Ectodermal cell (in vitro differentiated cells): ENCODE data around the gene ABCA1.

ENCODE experiments used
- H3K27ac ChIP-seq: 2 replicates; pipeline ENCODE4 v1.7.0; 2013; ENCODE audit warnings: mild to moderate bottlenecking, low read depth, low read length; ENCODE audit not compliant: insufficient read depth, poor library complexity, severe bottlenecking
- H3K27me3 ChIP-seq: 2 replicates; pipeline ENCODE4 v1.7.0; 2013; ENCODE audit warnings: mild to moderate bottlenecking, low read length; ENCODE audit not compliant: insufficient read depth, control insufficient read depth, poor library complexity, severe bottlenecking
- H3K36me3 ChIP-seq: one replicate; pipeline ENCODE4 v1.7.0; 2013; ENCODE audit warnings: low read length; ENCODE audit not compliant: control insufficient read depth, insufficient read depth
- H3K4me1 ChIP-seq: one replicate; pipeline ENCODE4 v1.7.0; 2013; ENCODE audit warnings: low read length; ENCODE audit not compliant: control insufficient read depth, insufficient read depth
- H3K4me3 ChIP-seq: 2 replicates; pipeline ENCODE4 v1.7.0; 2013; ENCODE audit warnings: low read depth, low read length, control low read depth; ENCODE audit not compliant: insufficient read depth
- H3K9me3 ChIP-seq: 2 replicates; pipeline ENCODE4 v1.7.0; 2013; ENCODE audit warnings: mild to moderate bottlenecking, low read length, moderate library complexity; ENCODE audit not compliant: control insufficient read depth
- whole genome bisulfite sequencing, 2 experiments: methylation state at CpG; one replicate each; pipeline ENCODE4 v1.1.7; 2013; ENCODE audit warnings: missing lambda C conversion rate in 2 of 2; 5-methylcytosine and 5-hydroxymethylcytosine counted together

ABCA1 gene

GRCh38 chr9:104892701-104893100, 35.3 kb downstream of the ABCA1 start:
- Histone ChIP-seq H3K36me3 (no peaks in the 10 kb centered on the region), H3K27ac (no peak overlapping the region), H3K4me3 (no peak overlapping the region), H3K4me1 (peaks cover 6% of the 10 kb centered on the region), H3K9me3 (no peaks in the 10 kb centered on the region), H3K27me3 (no peaks in the 10 kb centered on the region)
- WGBS, 2 experiments = 100% methylated on average over 1 of the region's 1 CpG; no CpG with 5 or more reads in 1 of the 2 experiments

- Histone ChIP-seq H3K4me1 (peaks cover 11% of the 10 kb centered on the region), H3K36me3 (no peaks in the 10 kb centered on the region), H3K27ac (no peak overlapping the region), H3K4me3 (no peak overlapping the region), H3K27me3 (no peaks in the 10 kb centered on the region), H3K9me3 (no peaks in the 10 kb centered on the region)
- WGBS, 2 experiments = 91 to 92% methylated on average over 9 of the region's 9 CpGs
Observed at GRCh38 chr9:104890433-104890770, 37.6 kb downstream of the ABCA1 start.

- Histone ChIP-seq H3K27ac (no peak overlapping the region), H3K9me3 (no peaks in the 10 kb centered on the region), H3K27me3 (no peaks in the 10 kb centered on the region), H3K36me3 (no peaks in the 10 kb centered on the region), H3K4me3 (no peak overlapping the region), H3K4me1 (peaks cover 17% of the 10 kb centered on the region)
- WGBS, 2 experiments = 41 to 48% methylated on average over 3 of the region's 3 CpGs
Observed at GRCh38 chr9:104885818-104886709, 41.9 kb downstream of the ABCA1 start.

- no peaks in the 10 kb centered on the region for H3K36me3 ChIP-seq
- H3K27me3 ChIP-seq = no peaks in the 10 kb centered on the region
- peaks cover 11% of the 10 kb centered on the region for H3K4me1 ChIP-seq
- H3K4me3 ChIP-seq = no peak overlapping the region
- no peak overlapping the region for H3K27ac ChIP-seq
- 92 to 95% methylated on average over 2 of the region's 2 CpGs for WGBS, 2 experiments
- H3K9me3 ChIP-seq = no peaks in the 10 kb centered on the region
Observed at GRCh38 chr9:104883169-104883568, 44.8 kb downstream of the ABCA1 start.

DNA sequence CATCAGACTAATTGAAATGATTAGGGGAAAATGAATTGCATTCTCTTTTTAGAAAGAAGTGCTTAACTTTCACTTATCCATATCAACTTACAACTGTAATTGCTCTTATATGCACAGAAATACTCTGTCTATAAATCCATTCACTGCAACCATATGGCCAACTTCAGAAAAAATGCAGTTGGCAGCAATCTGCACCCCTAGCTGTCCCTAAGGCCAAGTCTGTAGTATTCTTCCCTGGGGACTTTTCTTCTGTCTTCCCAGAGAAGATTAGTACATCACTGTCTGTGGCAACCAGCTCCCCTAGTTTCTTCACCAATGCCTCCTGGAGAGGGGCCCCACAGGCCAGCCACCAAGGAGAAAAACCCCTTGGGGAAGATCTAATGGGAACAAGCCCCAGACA, 45.4 kb downstream of the ABCA1 start:
- Histone ChIP-seq H3K4me1 (peaks cover 11% of the 10 kb centered on the region), H3K27me3 (no peaks in the 10 kb centered on the region), H3K36me3 (no peaks in the 10 kb centered on the region), H3K4me3 (no peak overlapping the region), H3K9me3 (no peaks in the 10 kb centered on the region), H3K27ac (no peak overlapping the region)

DNA sequence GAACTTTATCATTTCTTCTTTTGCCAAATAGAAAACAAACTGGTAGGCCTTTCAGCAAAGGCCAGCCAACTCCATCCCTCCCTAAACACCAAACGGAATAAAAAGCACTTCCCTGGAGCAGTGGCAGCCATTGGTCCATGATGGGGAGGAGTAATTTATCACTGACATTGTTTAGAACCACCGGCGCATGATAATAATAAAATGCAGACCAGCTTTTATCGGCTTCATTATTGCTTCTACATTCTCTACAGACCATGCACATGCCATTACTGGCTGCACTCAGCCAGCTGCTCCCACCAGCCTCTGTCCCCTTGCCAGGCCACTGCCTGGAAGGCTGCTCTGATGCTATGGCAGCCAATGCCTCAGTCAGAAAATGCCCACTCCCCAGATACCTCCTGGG, 45.9 kb downstream of the ABCA1 start:
- Histone ChIP-seq H3K4me3 (no peak overlapping the region), H3K9me3 (no peaks in the 10 kb centered on the region), H3K36me3 (no peaks in the 10 kb centered on the region), H3K4me1 (peaks cover 11% of the 10 kb centered on the region), H3K27ac (no peak overlapping the region), H3K27me3 (no peaks in the 10 kb centered on the region)
- 88 to 94% methylated on average over 3 to 4 of the region's 4 CpGs for WGBS, 2 experiments

- H3K9me3 ChIP-seq = no peaks in the 10 kb centered on the region
- no peak overlapping the region for H3K27ac ChIP-seq
- no peaks in the 10 kb centered on the region for H3K36me3 ChIP-seq
- H3K27me3 ChIP-seq = no peaks in the 10 kb centered on the region
- 95 to 96% methylated on average over 5 of the region's 5 CpGs for WGBS, 2 experiments
- peaks cover 6% of the 10 kb centered on the region for H3K4me1 ChIP-seq
- H3K4me3 ChIP-seq = no peak overlapping the region
Observed at GRCh38 chr9:104879555-104880309, 48.2 kb downstream of the ABCA1 start.

GRCh38 chr9:104876587-104876986, 51.4 kb downstream of the ABCA1 start:
- no peak overlapping the region for H3K4me3 ChIP-seq
- 93 to 97% methylated on average over 1 of the region's 1 CpG for WGBS, 2 experiments
- no peaks in the 10 kb centered on the region for H3K9me3 ChIP-seq
- H3K36me3 ChIP-seq = no peaks in the 10 kb centered on the region
- H3K27ac ChIP-seq = no peak overlapping the region
- peaks cover 2% of the 10 kb centered on the region for H3K4me1 ChIP-seq
- no peaks in the 10 kb centered on the region for H3K27me3 ChIP-seq

DNA sequence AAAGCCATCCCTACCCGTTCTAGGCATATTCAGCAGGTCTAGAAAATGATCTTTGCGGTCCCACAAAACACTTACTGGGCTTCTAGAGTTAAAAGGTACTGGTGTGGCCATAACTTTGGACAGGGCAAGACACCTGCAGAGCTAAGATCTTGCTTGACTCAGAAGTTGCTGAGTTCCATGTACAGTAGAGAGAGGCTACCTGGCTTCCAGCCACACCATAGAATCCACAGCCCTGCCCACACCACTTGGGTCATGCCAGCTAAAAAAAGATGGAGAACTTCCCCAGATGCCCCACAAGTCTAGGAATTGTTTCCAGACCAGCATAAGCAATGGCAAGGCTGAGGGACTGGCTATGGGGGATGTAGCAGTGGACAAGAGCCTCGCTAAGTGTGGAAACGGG, 52.1 kb downstream of the ABCA1 start:
- H3K9me3 ChIP-seq = no peaks in the 10 kb centered on the region
- H3K27ac ChIP-seq = no peak overlapping the region
- 95 to 98% methylated on average over 4 of the region's 4 CpGs for WGBS, 2 experiments
- H3K36me3 ChIP-seq = no peaks in the 10 kb centered on the region
- no peak overlapping the region for H3K4me3 ChIP-seq
- H3K27me3 ChIP-seq = no peaks in the 10 kb centered on the region
- H3K4me1 ChIP-seq = no peaks in the 10 kb centered on the region

GRCh38 chr9:104875320-104875719, 52.6 kb downstream of the ABCA1 start:
- Histone ChIP-seq H3K27me3 (no peaks in the 10 kb centered on the region), H3K4me1 (no peaks in the 10 kb centered on the region), H3K27ac (no peak overlapping the region), H3K9me3 (no peaks in the 10 kb centered on the region), H3K36me3 (no peaks in the 10 kb centered on the region), H3K4me3 (no peak overlapping the region)
- WGBS, 2 experiments = 94 to 96% methylated on average over 3 of the region's 3 CpGs
